Activated CD4-positive, alpha-beta T cell treated with anti-CD3 and anti-CD28 coated beads, Interleukin-2, amount 50 U/mL, for 24 hours (primary cell): ENCODE results near the gene KDM4B.

Experiments used
- DNase-seq, 2 donors: peaks; one replicate each; pipeline ENCODE4 v3.0.0-alpha.2; 2020; ENCODE audit warnings: low read depth in 1 of 2, low spot score in 1 of 2

The KDM4B gene

GRCh38 chr19:5032101-5032967 is 63.4 kb downstream of the KDM4B start:
- DNase-seq = no peak

GRCh38 chr19:5035105-5035761 is 66.3 kb downstream of the KDM4B start:
- no peak for DNase-seq

- no peak for DNase-seq
Measured at GRCh38 chr19:5035793-5036697, 67.1 kb downstream of the KDM4B start.

GRCh38 chr19:5036698-5037563 is 68.0 kb downstream of the KDM4B start:
- DNase-seq = no peak

GRCh38 chr19:5037936-5038335 is 69.0 kb downstream of the KDM4B start:
- DNase-seq = no peak

- DNase-seq = no peak
Measured at GRCh38 chr19:5038631-5039271, 69.8 kb downstream of the KDM4B start.

GRCh38 chr19:5039642-5040543 is 71.0 kb downstream of the KDM4B start:
- DNase-seq = no peak

GRCh38 chr19:5040544-5041167 is 71.7 kb downstream of the KDM4B start:
- no peak for DNase-seq

GRCh38 chr19:5041168-5041912 is 72.4 kb downstream of the KDM4B start:
- DNase-seq = no peak

GRCh38 chr19:5041913-5042187 is 72.9 kb downstream of the KDM4B start:
- no peak for DNase-seq

GRCh38 chr19:5042556-5042955 is 73.6 kb downstream of the KDM4B start:
- no peak for DNase-seq

GRCh38 chr19:5045029-5045428 is 76.1 kb downstream of the KDM4B start:
- no peak for DNase-seq

GRCh38 chr19:5045956-5046338 is 77.0 kb downstream of the KDM4B start:
- no peak for DNase-seq

- no peak for DNase-seq
Measured at GRCh38 chr19:5046339-5047039, 77.6 kb downstream of the KDM4B start.

- no peak for DNase-seq
Measured at GRCh38 chr19:5047251-5047935, 78.5 kb downstream of the KDM4B start.

- peak; percentile 39 to 48 for DNase-seq
Measured at GRCh38 chr19:5048091-5048726, 79.3 kb downstream of the KDM4B start.
